Progenitor cell of endocrine pancreas (in vitro differentiated cells): ENCODE results near the gene CLTB. TPM values are rescaled to one million over a fixed set of nuclear protein-coding genes. Genes with fewer than 3 reads are reported as not detected.

Experiments
- DNase-seq: peaks from one replicate; pipeline ENCODE4 v3.0.0; 2021; ENCODE audit warnings: low spot score; ENCODE audit not compliant: unreplicated experiment
- H3K27ac Mint-ChIP-seq: 2 replicates; pipeline ENCODE4 v1.8.0; 2021; ENCODE audit warnings: mild to moderate bottlenecking, moderate library complexity, mixed read lengths
- H3K27me3 Mint-ChIP-seq: 2 replicates; pipeline ENCODE4 v1.8.0; 2021; ENCODE audit warnings: mixed read lengths
- H3K36me3 Mint-ChIP-seq: 2 replicates; pipeline ENCODE4 v1.8.0; 2022; ENCODE audit warnings: mixed read lengths; ENCODE audit not compliant: insufficient read depth
- H3K4me1 Mint-ChIP-seq: 2 replicates; pipeline ENCODE4 v1.8.0; 2021; ENCODE audit warnings: low read depth, mixed read lengths
- H3K4me3 Mint-ChIP-seq: 2 replicates; pipeline ENCODE4 v1.8.0; 2021; ENCODE audit warnings: low read depth, mild to moderate bottlenecking, moderate library complexity, mixed read lengths
- H3K9me3 Mint-ChIP-seq: 2 replicates; pipeline ENCODE4 v1.8.0; 2021; ENCODE audit warnings: low read depth, mixed read lengths
- microRNA-seq: library from miRNA; unstranded; fragments of <30 nt; microRNA quantifications from one replicate; pipeline ENCODE4 v1.1.0, GENCODE V29; 2020; ENCODE audit warnings: borderline number of aligned reads; ENCODE audit not compliant: unreplicated experiment
- total RNA-seq: library from RNA; stranded (reverse); gene quantifications from 2 replicates; pipeline ENCODE4 v1.2.1, GENCODE V29; 2021
- TF ChIP-seq, protein P1 (sequence below): fragments of 200-600 bp; sonication (generic); IDR thresholded peaks from one replicate; pipeline ENCODE4 v1.5.0; 2021; ENCODE audit warnings: antibody characterized with exemption, mild to moderate bottlenecking; ENCODE audit not compliant: unreplicated experiment

CLTB gene
- total RNA-seq, 1 donor from 2014 or later, result 29.1 TPM

DNA sequence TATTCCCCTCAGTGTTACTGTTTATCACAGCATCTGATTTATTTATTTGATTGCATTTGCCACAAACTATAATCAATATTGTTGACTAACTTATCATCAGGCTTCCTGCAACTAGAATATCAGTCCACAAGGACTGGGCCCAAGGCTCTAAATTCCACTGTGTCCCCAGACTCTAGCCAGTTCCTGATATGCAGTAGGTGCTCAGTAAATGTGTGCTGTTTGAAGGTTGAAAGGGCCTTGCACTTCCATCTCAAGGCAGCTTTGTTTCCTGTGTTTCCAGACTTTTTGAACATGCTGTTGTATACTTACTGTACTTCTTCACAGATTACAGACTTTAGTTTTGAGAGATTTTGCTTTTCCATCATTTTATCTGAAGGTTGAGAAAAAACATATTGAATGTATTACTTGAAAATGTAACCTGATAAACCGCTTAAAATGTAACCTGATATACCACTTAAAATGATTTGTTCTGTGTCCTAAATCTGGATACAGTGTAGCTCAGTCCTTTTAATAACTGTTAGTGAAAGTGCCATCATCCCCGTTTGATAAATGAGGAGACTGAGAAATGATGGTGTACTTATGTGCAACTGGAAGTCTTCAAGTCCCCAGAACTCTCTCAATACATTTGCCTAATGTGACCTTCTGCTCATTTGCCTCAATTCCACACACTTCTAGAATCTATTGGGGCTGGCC lies 73.4 kb downstream of the CLTB start:
- Mint-ChIP-seq H3K9me3 (no peaks in the 10 kb centered on the region), H3K27me3 (no peaks in the 10 kb centered on the region), H3K4me3 (no peak overlapping the region), H3K4me1 (no peaks in the 10 kb centered on the region), H3K27ac (no peak overlapping the region), H3K36me3 (peaks cover 18% of the 10 kb centered on the region)
- TF ChIP-seq, protein P1, sequence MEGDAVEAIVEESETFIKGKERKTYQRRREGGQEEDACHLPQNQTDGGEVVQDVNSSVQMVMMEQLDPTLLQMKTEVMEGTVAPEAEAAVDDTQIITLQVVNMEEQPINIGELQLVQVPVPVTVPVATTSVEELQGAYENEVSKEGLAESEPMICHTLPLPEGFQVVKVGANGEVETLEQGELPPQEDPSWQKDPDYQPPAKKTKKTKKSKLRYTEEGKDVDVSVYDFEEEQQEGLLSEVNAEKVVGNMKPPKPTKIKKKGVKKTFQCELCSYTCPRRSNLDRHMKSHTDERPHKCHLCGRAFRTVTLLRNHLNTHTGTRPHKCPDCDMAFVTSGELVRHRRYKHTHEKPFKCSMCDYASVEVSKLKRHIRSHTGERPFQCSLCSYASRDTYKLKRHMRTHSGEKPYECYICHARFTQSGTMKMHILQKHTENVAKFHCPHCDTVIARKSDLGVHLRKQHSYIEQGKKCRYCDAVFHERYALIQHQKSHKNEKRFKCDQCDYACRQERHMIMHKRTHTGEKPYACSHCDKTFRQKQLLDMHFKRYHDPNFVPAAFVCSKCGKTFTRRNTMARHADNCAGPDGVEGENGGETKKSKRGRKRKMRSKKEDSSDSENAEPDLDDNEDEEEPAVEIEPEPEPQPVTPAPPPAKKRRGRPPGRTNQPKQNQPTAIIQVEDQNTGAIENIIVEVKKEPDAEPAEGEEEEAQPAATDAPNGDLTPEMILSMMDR, result no peak
- DNase-seq, result no peak

Small RNA genes lying within 50 kb of the gene (microRNA-seq; reads per million reads assigned to microRNA genes)
- 6.6 reads per million, percentile 6 among the genes with 10 or more reads in this experiment for gene MIR1271

Other genes starting within 250 kb of the CLTB start
- gene SIMC1, start 178.1 kb downstream of the CLTB start, total RNA-seq, result 33.0 and 35.7 TPM in 2 replicates
- gene KIAA1191, start 54.8 kb downstream of the CLTB start, total RNA-seq, result 109 and 111 TPM in 2 replicates
- gene ARL10, start 51.1 kb downstream of the CLTB start, total RNA-seq, result 24.5 and 29.5 TPM in 2 replicates
- gene NOP16, start 27.9 kb downstream of the CLTB start, total RNA-seq, result 21.9 and 26.4 TPM in 2 replicates
- 88.0 and 96.8 TPM in 2 replicates for gene HIGD2A, start 27.8 kb downstream of the CLTB start, total RNA-seq
- gene FAF2, start 31.8 kb upstream of the CLTB start, total RNA-seq, result 53.6 and 54.6 TPM in 2 replicates
- gene RNF44, start 120.9 kb upstream of the CLTB start, total RNA-seq, result 153 and 156 TPM in 2 replicates
- gene CDHR2, start 132.8 kb upstream of the CLTB start, total RNA-seq, result 1.5 and 1.6 TPM in 2 replicates
- gene GPRIN1, start 193.6 kb upstream of the CLTB start, total RNA-seq, result 5.9 TPM in 2 replicates
- 0.24 TPM in 1 of 2 replicates, not detected in the other for gene SNCB, start 214.0 kb upstream of the CLTB start, total RNA-seq
- not detected in 2 replicates for gene EIF4E1B, start 214.1 kb upstream of the CLTB start, total RNA-seq
- gene TSPAN17, start 230.9 kb upstream of the CLTB start, total RNA-seq, result 37.3 and 37.5 TPM in 2 replicates